Osteocyte (in vitro differentiated cells): ENCODE data around the gene PRKCH. TPM values are rescaled to one million over a fixed set of nuclear protein-coding genes. Genes with fewer than 3 reads are reported as not detected.

Source experiments
- DNase-seq: peaks from one replicate; pipeline ENCODE4 v3.0.0; 2021; ENCODE audit warnings: mixed read lengths; ENCODE audit not compliant: unreplicated experiment; ENCODE audit errors: extremely low spot score
- H3K27ac Mint-ChIP-seq: one replicate; pipeline ENCODE4 v1.8.0; 2021; ENCODE audit warnings: mild to moderate bottlenecking, mixed read lengths; ENCODE audit not compliant: unreplicated experiment
- H3K27me3 Mint-ChIP-seq: one replicate; pipeline ENCODE4 v1.8.0; 2021; ENCODE audit warnings: mixed read lengths; ENCODE audit not compliant: unreplicated experiment
- H3K36me3 Mint-ChIP-seq: one replicate; pipeline ENCODE4 v1.8.0; 2021; ENCODE audit warnings: mixed read lengths; ENCODE audit not compliant: unreplicated experiment
- H3K4me1 Mint-ChIP-seq: one replicate; pipeline ENCODE4 v1.8.0; 2021; ENCODE audit warnings: mixed read lengths; ENCODE audit not compliant: unreplicated experiment
- H3K4me3 Mint-ChIP-seq: one replicate; pipeline ENCODE4 v1.8.0; 2021; ENCODE audit warnings: mild to moderate bottlenecking, moderate library complexity, mixed read lengths; ENCODE audit not compliant: unreplicated experiment
- H3K9me3 Mint-ChIP-seq: one replicate; pipeline ENCODE4 v1.8.0; 2021; ENCODE audit warnings: mixed read lengths; ENCODE audit not compliant: unreplicated experiment
- total RNA-seq: library from RNA; stranded (reverse); gene quantifications from 2 replicates; pipeline ENCODE4 v1.2.1, GENCODE V29; 2021
- TF ChIP-seq, protein P1 (sequence below): fragments of 200-600 bp; sonication (generic); IDR thresholded peaks from 2 replicates; pipeline ENCODE4 v1.5.0; 2021; ENCODE audit warnings: antibody characterized with exemption, mild to moderate bottlenecking, moderate library complexity

PRKCH gene
- total RNA-seq, 1 donor from 2014 or later = 10.6 TPM

DNA sequence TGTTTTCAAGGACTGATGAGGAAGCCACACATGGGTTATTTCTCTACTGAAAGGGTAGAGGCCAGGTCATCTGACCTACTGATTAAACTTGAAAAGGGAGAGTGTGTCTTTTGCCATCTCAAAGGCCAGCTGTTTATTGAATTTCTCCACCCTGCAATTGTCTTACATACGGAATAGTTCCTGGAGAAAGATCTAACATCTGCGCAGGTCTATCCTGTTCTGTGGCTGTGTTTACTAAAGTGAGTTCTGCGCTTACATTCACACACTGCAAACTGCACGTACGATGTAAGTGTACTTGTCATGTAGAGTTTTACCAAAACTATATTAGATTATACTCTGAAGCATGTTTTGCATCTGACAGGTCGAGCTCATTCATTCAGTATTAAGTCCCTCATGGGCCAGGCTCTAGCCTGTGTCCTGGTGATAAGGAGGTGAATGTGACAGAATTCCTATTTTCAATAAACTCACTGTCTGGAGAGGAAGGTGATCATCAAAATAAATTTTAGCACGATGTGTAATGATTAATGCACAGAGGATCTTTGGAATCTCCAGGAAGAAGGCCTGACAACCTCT, 96.6 kb downstream of the PRKCH start:
- H3K27ac Mint-ChIP-seq = no peak overlapping the region
- TF ChIP-seq, protein P1, sequence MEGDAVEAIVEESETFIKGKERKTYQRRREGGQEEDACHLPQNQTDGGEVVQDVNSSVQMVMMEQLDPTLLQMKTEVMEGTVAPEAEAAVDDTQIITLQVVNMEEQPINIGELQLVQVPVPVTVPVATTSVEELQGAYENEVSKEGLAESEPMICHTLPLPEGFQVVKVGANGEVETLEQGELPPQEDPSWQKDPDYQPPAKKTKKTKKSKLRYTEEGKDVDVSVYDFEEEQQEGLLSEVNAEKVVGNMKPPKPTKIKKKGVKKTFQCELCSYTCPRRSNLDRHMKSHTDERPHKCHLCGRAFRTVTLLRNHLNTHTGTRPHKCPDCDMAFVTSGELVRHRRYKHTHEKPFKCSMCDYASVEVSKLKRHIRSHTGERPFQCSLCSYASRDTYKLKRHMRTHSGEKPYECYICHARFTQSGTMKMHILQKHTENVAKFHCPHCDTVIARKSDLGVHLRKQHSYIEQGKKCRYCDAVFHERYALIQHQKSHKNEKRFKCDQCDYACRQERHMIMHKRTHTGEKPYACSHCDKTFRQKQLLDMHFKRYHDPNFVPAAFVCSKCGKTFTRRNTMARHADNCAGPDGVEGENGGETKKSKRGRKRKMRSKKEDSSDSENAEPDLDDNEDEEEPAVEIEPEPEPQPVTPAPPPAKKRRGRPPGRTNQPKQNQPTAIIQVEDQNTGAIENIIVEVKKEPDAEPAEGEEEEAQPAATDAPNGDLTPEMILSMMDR = no peak
- H3K4me3 Mint-ChIP-seq = no peak overlapping the region
- H3K9me3 Mint-ChIP-seq = no peaks in the 10 kb centered on the region
- no peaks in the 10 kb centered on the region for H3K36me3 Mint-ChIP-seq
- H3K27me3 Mint-ChIP-seq = no peaks in the 10 kb centered on the region
- peaks cover 10% of the 10 kb centered on the region for H3K4me1 Mint-ChIP-seq
- DNase-seq = no peak

DNA sequence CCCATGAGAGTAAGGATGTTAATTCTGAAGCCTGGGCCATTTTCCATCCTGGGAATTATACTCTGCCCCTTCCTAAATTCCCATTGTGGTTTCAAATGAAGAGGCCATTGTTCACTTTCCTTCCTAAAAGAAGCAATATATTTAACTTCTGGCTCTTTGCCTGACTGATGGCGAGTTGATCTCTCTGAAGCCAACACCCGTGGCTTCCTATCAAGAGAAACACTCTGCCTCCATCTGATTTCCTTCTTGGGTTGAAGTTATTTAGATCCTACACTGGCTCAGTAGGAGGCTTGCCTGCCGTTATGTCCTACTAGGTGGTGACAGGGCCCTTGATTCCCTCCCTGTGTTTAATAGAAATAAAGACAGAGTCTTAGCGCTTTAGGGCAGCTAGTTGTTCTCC, 97.4 kb downstream of the PRKCH start:
- H3K4me3 Mint-ChIP-seq = no peak overlapping the region
- TF ChIP-seq, protein P1 = no peak
- no peaks in the 10 kb centered on the region for H3K36me3 Mint-ChIP-seq
- H3K27me3 Mint-ChIP-seq = no peaks in the 10 kb centered on the region
- H3K4me1 Mint-ChIP-seq = peaks cover 10% of the 10 kb centered on the region
- no peak for DNase-seq
- H3K27ac Mint-ChIP-seq = no peak overlapping the region
- H3K9me3 Mint-ChIP-seq = no peaks in the 10 kb centered on the region

DNA sequence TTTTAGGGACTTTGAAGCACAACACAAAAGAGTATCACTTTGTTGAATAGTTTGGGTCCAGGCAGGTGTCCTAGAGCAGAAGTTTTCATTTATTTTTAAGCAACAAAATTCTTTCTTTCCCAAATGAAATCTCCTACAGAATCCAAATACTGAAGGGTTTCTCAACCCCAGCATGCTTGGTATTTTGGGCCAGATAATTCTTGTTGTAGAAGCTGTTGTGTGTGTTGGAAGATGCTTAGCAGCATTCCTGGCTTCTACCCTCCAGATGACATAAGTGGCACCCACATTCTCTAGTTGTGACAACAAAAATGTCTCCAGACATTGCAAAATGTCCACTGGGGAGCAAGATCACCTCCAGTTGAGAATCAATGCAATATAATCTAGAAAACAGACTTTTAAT, 97.8 kb downstream of the PRKCH start:
- DNase-seq = no peak
- no peaks in the 10 kb centered on the region for H3K27me3 Mint-ChIP-seq
- H3K4me3 Mint-ChIP-seq = no peak overlapping the region
- no peaks in the 10 kb centered on the region for H3K36me3 Mint-ChIP-seq
- H3K27ac Mint-ChIP-seq = no peak overlapping the region
- H3K9me3 Mint-ChIP-seq = no peaks in the 10 kb centered on the region
- H3K4me1 Mint-ChIP-seq = peaks cover 10% of the 10 kb centered on the region
- TF ChIP-seq, protein P1 = no peak

DNA sequence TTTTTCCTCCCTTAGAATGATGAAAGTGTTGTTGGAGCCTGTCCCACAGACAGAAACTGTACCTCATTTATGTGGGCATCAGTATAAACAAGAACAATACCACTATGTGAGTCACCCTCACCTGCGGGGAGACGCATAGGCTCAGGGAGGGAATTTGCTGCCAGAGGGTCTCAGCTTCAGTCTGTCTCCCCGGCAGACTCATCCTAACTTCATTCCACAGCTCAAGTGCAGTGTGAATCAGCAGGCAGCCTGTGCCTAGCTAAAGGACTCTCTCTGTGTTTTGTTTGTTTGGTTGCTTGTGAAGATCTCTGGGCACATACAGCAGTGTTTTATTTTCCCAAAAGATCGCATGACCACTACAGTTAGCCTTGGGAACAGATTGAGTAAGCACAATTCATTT, 98.9 kb downstream of the PRKCH start:
- H3K4me3 Mint-ChIP-seq = no peak overlapping the region
- no peaks in the 10 kb centered on the region for H3K36me3 Mint-ChIP-seq
- no peak overlapping the region for H3K27ac Mint-ChIP-seq
- peaks cover 10% of the 10 kb centered on the region for H3K4me1 Mint-ChIP-seq
- no peak for DNase-seq
- TF ChIP-seq, protein P1 = no peak
- no peaks in the 10 kb centered on the region for H3K9me3 Mint-ChIP-seq
- H3K27me3 Mint-ChIP-seq = no peaks in the 10 kb centered on the region

DNA sequence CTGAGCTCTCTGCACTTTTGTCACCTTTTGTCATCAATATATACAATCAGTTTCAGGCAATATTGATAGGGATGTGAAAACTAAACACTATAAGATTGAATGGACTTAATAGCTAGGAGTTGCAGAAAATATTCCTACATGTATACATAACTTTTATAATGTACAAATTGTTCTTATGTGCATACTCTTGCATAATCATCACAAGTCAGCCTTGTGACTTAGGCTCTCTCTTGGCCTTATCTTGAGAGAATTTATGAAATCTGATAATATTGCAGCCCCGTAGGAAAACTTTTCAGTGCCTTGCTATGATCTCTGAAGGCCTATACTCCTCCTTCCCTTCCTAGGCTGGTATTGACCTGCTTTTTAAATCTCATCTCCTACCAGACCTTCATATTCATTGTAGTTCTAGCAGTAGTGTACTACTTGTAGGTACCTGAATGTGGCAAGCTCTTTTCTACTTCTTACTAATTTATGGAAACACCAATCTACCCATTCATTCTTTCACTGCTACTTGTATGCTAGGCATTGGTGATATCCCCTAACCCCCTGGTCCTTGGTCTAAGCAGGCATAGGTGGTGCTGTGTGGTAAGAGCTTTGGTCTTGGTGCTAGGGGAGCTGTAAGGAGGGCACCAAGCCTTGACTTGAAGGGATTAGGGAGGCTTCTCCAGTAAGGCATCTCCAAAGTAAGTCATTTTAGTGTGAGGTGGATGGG, 100.0 kb downstream of the PRKCH start:
- DNase-seq = no peak
- H3K4me1 Mint-ChIP-seq = peaks cover 10% of the 10 kb centered on the region
- no peak overlapping the region for H3K4me3 Mint-ChIP-seq
- no peaks in the 10 kb centered on the region for H3K9me3 Mint-ChIP-seq
- no peaks in the 10 kb centered on the region for H3K36me3 Mint-ChIP-seq
- no peak overlapping the region for H3K27ac Mint-ChIP-seq
- TF ChIP-seq, protein P1 = no peak
- no peaks in the 10 kb centered on the region for H3K27me3 Mint-ChIP-seq
